Body of pancreas (tissue), 4 donors: Measurements from ENCODE around the gene HOXA2.

Experiments
- POLR2A ChIP-seq, 3 donors: fragments of 450-650 bp; IDR thresholded peaks; one replicate each; pipeline ENCODE4 v1.6.1; 2016; ENCODE audit warnings: antibody characterized with exemption in 3 of 3, mild to moderate bottlenecking in 2 of 3
- TF ChIP-seq, protein P1 (sequence below), 7 experiments: fragments of 450-650 bp in 4 of 7; fragments of 200-600 bp in 3 of 7; sonication (generic) in 3 of 7; IDR thresholded peaks; one replicate each; pipeline ENCODE4 v1.5.1; 2016 to 2019; ENCODE audit warnings: antibody characterized with exemption in 7 of 7

DNA sequence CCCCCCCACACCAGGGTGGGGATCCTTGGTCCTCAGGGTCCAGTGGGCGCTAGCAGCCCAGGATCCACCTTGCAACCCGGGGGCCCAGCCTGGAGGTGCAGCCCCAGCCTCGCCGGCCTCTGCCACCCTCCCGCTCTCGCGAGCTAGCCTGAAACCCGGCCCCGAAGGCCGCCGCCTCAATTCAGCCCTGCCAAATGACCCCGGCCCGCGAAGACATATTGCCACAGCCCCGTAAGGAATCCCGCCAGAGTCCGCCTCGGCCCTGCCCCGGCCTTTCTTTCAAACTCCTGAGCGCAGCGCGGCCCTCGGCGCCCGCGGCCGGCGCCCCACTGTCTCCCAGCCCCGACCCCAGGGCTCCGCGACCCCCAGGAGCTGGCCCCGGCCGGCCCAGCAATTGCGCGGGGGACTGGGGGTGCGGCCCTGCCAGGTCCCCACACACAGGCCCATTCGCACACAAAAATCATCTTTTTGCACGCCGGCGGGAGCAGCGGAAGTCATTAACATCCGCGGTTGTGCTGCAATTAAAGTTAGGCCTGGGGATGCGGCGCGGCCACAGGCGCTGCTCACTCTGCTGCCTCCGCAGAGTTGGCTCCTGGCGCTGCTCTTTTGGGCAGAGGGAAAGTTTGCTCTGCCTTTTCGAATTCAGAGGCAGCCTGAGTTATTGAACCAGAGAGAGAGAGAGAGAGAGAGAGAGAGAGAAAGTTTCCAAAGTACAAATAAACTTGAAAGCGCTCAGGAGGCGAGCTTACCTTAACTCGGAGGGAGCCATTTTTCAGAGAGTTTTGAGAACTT lies 37.0 kb upstream of the HOXA2 start:
- TF ChIP-seq, protein P1, sequence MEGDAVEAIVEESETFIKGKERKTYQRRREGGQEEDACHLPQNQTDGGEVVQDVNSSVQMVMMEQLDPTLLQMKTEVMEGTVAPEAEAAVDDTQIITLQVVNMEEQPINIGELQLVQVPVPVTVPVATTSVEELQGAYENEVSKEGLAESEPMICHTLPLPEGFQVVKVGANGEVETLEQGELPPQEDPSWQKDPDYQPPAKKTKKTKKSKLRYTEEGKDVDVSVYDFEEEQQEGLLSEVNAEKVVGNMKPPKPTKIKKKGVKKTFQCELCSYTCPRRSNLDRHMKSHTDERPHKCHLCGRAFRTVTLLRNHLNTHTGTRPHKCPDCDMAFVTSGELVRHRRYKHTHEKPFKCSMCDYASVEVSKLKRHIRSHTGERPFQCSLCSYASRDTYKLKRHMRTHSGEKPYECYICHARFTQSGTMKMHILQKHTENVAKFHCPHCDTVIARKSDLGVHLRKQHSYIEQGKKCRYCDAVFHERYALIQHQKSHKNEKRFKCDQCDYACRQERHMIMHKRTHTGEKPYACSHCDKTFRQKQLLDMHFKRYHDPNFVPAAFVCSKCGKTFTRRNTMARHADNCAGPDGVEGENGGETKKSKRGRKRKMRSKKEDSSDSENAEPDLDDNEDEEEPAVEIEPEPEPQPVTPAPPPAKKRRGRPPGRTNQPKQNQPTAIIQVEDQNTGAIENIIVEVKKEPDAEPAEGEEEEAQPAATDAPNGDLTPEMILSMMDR (IDR thresholded peaks at IDR 0.05) = no peak
- no peak for TF ChIP-seq POLR2A (IDR thresholded peaks at IDR 0.05)
